ENCODE data around the gene IRS2. TPM values are rescaled to one million over a fixed set of nuclear protein-coding genes. Genes with fewer than 3 reads are reported as not detected.

IRS2 gene
- total and polyA plus RNA-seq, 7 experiments from 2014 or later: 2.7 to 94.9 (median 26.1) TPM

DNA sequence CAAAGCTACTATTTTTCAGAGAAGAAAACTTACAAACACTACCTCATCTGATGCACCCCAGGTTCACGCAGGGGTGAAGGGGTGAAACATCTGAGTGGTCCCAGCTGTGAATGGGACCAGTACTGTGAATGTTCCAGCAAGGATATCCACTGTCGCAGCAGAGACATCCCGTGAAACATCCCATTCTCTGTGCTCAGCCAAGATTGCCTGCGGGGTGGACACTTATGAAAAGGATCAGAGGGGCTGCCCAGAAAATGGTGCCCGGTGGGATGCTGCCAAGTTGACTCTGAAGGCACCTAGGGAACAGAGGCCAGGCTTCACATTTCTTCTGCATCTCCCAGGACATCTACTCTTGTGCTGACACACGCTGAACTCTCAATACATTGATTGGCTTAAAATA is 15.9 kb downstream of the IRS2 start:
- H3K4me3 ChIP-seq (ENCODE audit: low read length): no peak overlapping the region
- H3K27me3 ChIP-seq (ENCODE audit: control insufficient read depth in 2 of 2, insufficient read depth in 2 of 2, low read length in 2 of 2): no peaks in the 10 kb centered on the region
- Mint-ChIP-seq H3K36me3 (peaks cover 0 to 34% (median 27%) of the 10 kb centered on the region in 5 donors), H3K4me1 (peaks cover 0 to 56% (median 45%) of the 10 kb centered on the region in 7 donors), H3K27me3 (no peaks in the 10 kb centered on the region), H3K27ac (no peak overlapping the region), H3K4me3 (no peak overlapping the region), H3K9me3 (no peaks in the 10 kb centered on the region)
- DNase-seq (no peak), ATAC-seq (no peak)
- H3K9me3 ChIP-seq (ENCODE audit: control insufficient read depth in 2 of 3, low read length in 3 of 3): no peaks in the 10 kb centered on the region
- peaks cover 0 to 6% of the 10 kb centered on the region in 2 donors for H3K4me1 ChIP-seq (ENCODE audit: control insufficient read depth in 2 of 2, insufficient read depth in 2 of 2, low read length in 2 of 2)
- CTCF ChIA-PET: no interaction called here
- POLR2A ChIA-PET: no interaction called here
- H3K36me3 ChIP-seq (ENCODE audit: control insufficient read depth in 2 of 3, insufficient read depth in 3 of 3, low read length in 3 of 3): peaks cover 0 to 3% (median 0%) of the 10 kb centered on the region in 3 experiments
- H3K27ac ChIP-seq (ENCODE audit: low read depth, low read length): no peak overlapping the region
- intact Hi-C loops (cut with micrococcal nuclease): no loop called here

DNA sequence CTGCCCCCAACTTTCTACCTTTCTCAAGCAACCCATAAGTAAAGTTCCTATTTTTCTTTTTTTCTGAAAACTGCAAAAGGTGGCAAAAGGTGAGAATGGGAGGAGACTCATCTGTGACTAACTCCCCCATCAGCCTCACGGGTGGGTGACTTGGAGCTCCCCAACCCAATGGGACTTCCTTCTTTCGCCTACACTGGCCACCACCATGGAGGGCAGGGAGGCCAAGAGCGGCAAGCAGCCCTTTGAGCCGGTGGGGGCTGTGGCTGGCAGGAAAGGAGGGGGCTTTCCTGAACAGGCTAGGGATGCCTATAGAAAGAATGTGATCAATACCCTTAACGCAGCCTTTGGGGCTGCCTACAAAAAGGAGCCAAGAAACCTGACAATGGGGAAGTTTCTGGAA is 16.5 kb downstream of the IRS2 start:
- Histone ChIP-seq H3K27me3 (ENCODE audit: control insufficient read depth in 2 of 2, insufficient read depth in 2 of 2, low read length in 2 of 2) (no peaks in the 10 kb centered on the region), H3K36me3 (ENCODE audit: control insufficient read depth in 2 of 3, insufficient read depth in 3 of 3, low read length in 3 of 3) (peaks cover 0 to 3% (median 0%) of the 10 kb centered on the region in 3 experiments), H3K9me3 (ENCODE audit: control insufficient read depth in 2 of 3, low read length in 3 of 3) (no peaks in the 10 kb centered on the region), H3K4me1 (ENCODE audit: control insufficient read depth in 2 of 2, insufficient read depth in 2 of 2, low read length in 2 of 2) (peaks cover 0 to 10% of the 10 kb centered on the region in 2 donors), H3K27ac (ENCODE audit: low read depth, low read length) (no peak overlapping the region), H3K4me3 (ENCODE audit: low read length) (no peak overlapping the region)
- Mint-ChIP-seq H3K27me3 (no peaks in the 10 kb centered on the region), H3K4me3 (no peak overlapping the region), H3K4me1 (peaks cover 3 to 61% (median 46%) of the 10 kb centered on the region in 7 donors), H3K36me3 (peaks cover 0 to 34% (median 27%) of the 10 kb centered on the region in 5 donors), H3K9me3 (no peaks in the 10 kb centered on the region), H3K27ac (peak overlapping the region in 2 of 9 donors; percentile 10 to 55)
- CTCF ChIA-PET: interaction anchor here (1.0 kb wide), 1 partner anchor 13 kb away, joined by 3 read pairs; no protein-coding TSS in a partner anchor
- no peak for ATAC-seq
- intact Hi-C loops (cut with micrococcal nuclease): no loop called here
- POLR2A ChIA-PET: no interaction called here
- no peak for DNase-seq

DNA sequence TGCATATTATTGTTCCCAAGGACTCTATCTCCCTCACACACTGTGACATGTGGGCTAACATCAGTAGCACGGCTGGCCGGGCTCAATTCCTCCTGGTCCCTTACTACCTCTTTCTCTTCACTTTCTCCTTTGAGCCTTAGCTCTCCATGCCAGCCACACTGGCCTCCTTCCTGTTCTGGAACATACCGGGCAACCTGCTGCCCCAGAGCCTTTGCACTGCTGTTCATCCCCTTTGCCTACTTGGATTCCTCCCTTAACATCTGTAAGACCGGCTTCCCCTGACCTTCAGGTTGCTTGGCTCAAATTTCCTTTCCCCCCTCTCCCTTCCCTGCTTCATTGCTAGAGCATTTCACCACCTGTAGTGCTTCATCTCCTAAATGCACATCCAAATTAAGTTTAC is 17.1 kb downstream of the IRS2 start:
- H3K36me3 Mint-ChIP-seq: peaks cover 0 to 34% (median 27%) of the 10 kb centered on the region in 5 donors
- peak overlapping the region in 2 of 10 donors; percentile 4 to 51 for H3K4me3 Mint-ChIP-seq
- peaks cover 8 to 66% (median 52%) of the 10 kb centered on the region in 7 donors for H3K4me1 Mint-ChIP-seq
- intact Hi-C loops (cut with micrococcal nuclease): no loop called here
- H3K4me1 ChIP-seq (ENCODE audit: control insufficient read depth in 2 of 2, insufficient read depth in 2 of 2, low read length in 2 of 2): peaks cover 0 to 16% of the 10 kb centered on the region in 2 donors
- no peaks in the 10 kb centered on the region for H3K9me3 ChIP-seq (ENCODE audit: control insufficient read depth in 2 of 3, low read length in 3 of 3)
- peak overlapping the region in 2 of 9 donors; percentile 49 to 55 for H3K27ac Mint-ChIP-seq
- H3K27me3 Mint-ChIP-seq: no peaks in the 10 kb centered on the region
- ChIA-PET POLR2A (no interaction called here), CTCF (interaction anchor here (1.0 kb wide), 1 partner anchor 14 kb away, joined by 3 read pairs; no protein-coding TSS in a partner anchor)
- peaks cover 0 to 3% (median 0%) of the 10 kb centered on the region in 3 experiments for H3K36me3 ChIP-seq (ENCODE audit: control insufficient read depth in 2 of 3, insufficient read depth in 3 of 3, low read length in 3 of 3)
- no peaks in the 10 kb centered on the region for H3K9me3 Mint-ChIP-seq
- ATAC-seq (no peak), DNase-seq (no peak)
- H3K27me3 ChIP-seq (ENCODE audit: control insufficient read depth in 2 of 2, insufficient read depth in 2 of 2, low read length in 2 of 2): no peaks in the 10 kb centered on the region
- H3K4me3 ChIP-seq (ENCODE audit: low read length): no peak overlapping the region
- H3K27ac ChIP-seq (ENCODE audit: low read depth, low read length): no peak overlapping the region

DNA sequence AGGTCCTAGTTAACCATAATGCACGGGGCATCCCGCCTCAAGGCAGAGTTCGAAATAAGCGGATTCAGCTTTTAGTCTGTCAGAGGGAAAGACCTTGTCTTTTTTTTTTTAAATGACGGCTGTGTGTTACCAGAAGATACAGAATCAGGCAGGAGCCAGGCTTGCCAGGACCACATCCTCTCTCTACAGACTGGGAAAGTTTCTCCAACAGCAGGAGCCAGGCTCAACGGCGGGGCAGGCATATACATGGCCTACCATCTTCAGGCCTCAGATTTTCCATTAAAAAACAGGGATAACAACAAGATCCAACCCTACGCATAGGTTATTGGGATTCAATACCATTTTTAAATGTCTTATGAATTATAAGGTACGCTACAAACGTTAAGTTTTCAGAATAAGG is 17.8 kb downstream of the IRS2 start:
- DNase-seq: no peak
- Mint-ChIP-seq H3K36me3 (peaks cover 0 to 33% (median 21%) of the 10 kb centered on the region in 5 donors), H3K9me3 (no peaks in the 10 kb centered on the region), H3K27me3 (no peaks in the 10 kb centered on the region), H3K27ac (no peak overlapping the region), H3K4me3 (no peak overlapping the region), H3K4me1 (peaks cover 8 to 67% (median 53%) of the 10 kb centered on the region in 7 donors)
- Histone ChIP-seq H3K4me3 (ENCODE audit: low read length) (no peak overlapping the region), H3K4me1 (ENCODE audit: control insufficient read depth in 2 of 2, insufficient read depth in 2 of 2, low read length in 2 of 2) (peaks cover 0 to 16% of the 10 kb centered on the region in 2 donors), H3K27ac (ENCODE audit: low read depth, low read length) (no peak overlapping the region), H3K27me3 (ENCODE audit: control insufficient read depth in 2 of 2, insufficient read depth in 2 of 2, low read length in 2 of 2) (no peaks in the 10 kb centered on the region), H3K9me3 (ENCODE audit: control insufficient read depth in 2 of 3, low read length in 3 of 3) (no peaks in the 10 kb centered on the region), H3K36me3 (ENCODE audit: control insufficient read depth in 2 of 3, insufficient read depth in 3 of 3, low read length in 3 of 3) (peaks cover 0 to 3% (median 0%) of the 10 kb centered on the region in 3 experiments)
- ChIA-PET CTCF (no interaction called here), POLR2A (no interaction called here)
- intact Hi-C loops (cut with micrococcal nuclease): no loop called here
- no peak for ATAC-seq

DNA sequence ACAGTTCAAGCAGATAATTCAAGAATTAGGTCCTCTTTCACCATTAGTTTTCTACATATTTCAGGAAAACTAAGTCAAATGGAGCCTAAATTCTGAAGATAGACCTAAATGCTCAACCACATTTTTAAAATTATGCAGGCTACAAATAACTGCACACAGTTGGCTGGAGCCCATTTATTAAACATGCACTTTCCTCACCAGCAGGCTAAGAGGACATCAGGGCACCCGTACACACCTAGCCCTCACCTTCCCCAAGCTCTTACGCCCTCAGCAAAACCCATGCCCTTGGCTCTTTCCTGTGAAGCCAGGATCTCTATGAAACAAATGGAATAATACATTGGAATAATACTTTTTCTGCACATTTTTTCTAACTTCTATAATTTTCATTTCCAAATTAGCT is 18.2 kb downstream of the IRS2 start:
- peaks cover 0 to 29% (median 17%) of the 10 kb centered on the region in 5 donors for H3K36me3 Mint-ChIP-seq
- Histone ChIP-seq H3K4me1 (ENCODE audit: control insufficient read depth in 2 of 2, insufficient read depth in 2 of 2, low read length in 2 of 2) (peaks cover 0 to 16% of the 10 kb centered on the region in 2 donors), H3K9me3 (ENCODE audit: control insufficient read depth in 2 of 3, low read length in 3 of 3) (no peaks in the 10 kb centered on the region), H3K27ac (ENCODE audit: low read depth, low read length) (no peak overlapping the region), H3K4me3 (ENCODE audit: low read length) (no peak overlapping the region), H3K36me3 (ENCODE audit: control insufficient read depth in 2 of 3, insufficient read depth in 3 of 3, low read length in 3 of 3) (peaks cover 0 to 3% (median 0%) of the 10 kb centered on the region in 3 experiments), H3K27me3 (ENCODE audit: control insufficient read depth in 2 of 2, insufficient read depth in 2 of 2, low read length in 2 of 2) (no peaks in the 10 kb centered on the region)
- intact Hi-C loops (cut with micrococcal nuclease): no loop called here
- H3K27ac Mint-ChIP-seq: no peak overlapping the region
- peaks cover 8 to 65% (median 51%) of the 10 kb centered on the region in 7 donors for H3K4me1 Mint-ChIP-seq
- CTCF ChIA-PET: no interaction called here
- no peak for DNase-seq
- H3K4me3 Mint-ChIP-seq: no peak overlapping the region
- H3K9me3 Mint-ChIP-seq: no peaks in the 10 kb centered on the region
- ATAC-seq: no peak
- no peaks in the 10 kb centered on the region for H3K27me3 Mint-ChIP-seq
- POLR2A ChIA-PET: no interaction called here

DNA sequence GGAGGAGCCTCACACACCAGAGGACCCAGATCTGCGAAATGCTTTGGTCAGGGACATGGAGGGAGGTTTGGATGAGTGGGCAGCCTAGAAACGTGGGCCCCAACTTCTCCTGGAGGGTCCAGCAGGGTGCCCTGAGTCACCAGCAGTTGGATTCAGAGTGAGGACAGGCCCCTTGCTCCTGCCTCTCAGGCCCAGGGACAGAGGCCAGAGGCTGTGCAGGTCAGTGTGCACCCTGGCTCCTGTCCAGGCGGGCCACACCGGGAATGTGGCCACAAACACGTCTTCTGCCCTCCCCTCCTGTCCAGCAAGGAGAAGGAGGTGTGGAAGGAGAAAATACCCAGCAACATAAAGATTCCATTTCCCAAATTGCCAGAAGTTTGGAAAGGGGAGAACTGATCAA is 19.4 kb downstream of the IRS2 start:
- intact Hi-C loops (cut with micrococcal nuclease): no loop called here
- peaks cover 0 to 16% of the 10 kb centered on the region in 2 donors for H3K4me1 ChIP-seq (ENCODE audit: control insufficient read depth in 2 of 2, insufficient read depth in 2 of 2, low read length in 2 of 2)
- H3K9me3 ChIP-seq (ENCODE audit: control insufficient read depth in 2 of 3, low read length in 3 of 3): no peaks in the 10 kb centered on the region
- H3K27me3 Mint-ChIP-seq: no peaks in the 10 kb centered on the region
- H3K27ac ChIP-seq (ENCODE audit: low read depth, low read length): no peak overlapping the region
- no peak overlapping the region for H3K4me3 ChIP-seq (ENCODE audit: low read length)
- H3K9me3 Mint-ChIP-seq: no peaks in the 10 kb centered on the region
- no peak for ATAC-seq
- POLR2A ChIA-PET: no interaction called here
- peaks cover 0 to 3% (median 0%) of the 10 kb centered on the region in 3 experiments for H3K36me3 ChIP-seq (ENCODE audit: control insufficient read depth in 2 of 3, insufficient read depth in 3 of 3, low read length in 3 of 3)
- no peaks in the 10 kb centered on the region for H3K27me3 ChIP-seq (ENCODE audit: control insufficient read depth in 2 of 2, insufficient read depth in 2 of 2, low read length in 2 of 2)
- H3K4me1 Mint-ChIP-seq: peaks cover 8 to 75% (median 63%) of the 10 kb centered on the region in 7 donors
- peak overlapping the region in 1 of 9 donors; percentile 25 for H3K27ac Mint-ChIP-seq
- DNase-seq: no peak
- peaks cover 0 to 29% (median 17%) of the 10 kb centered on the region in 5 donors for H3K36me3 Mint-ChIP-seq
- H3K4me3 Mint-ChIP-seq: peak overlapping the region in 1 of 10 donors; percentile 5
- CTCF ChIA-PET: no interaction called here
